Lower leg skin (tissue), 3 donors: Measurements from ENCODE around the gene VASH1.

Experiments used
- POLR2A ChIP-seq, 2 donors: fragments of 450-650 bp; IDR thresholded peaks; one replicate each; pipeline ENCODE4 v1.6.1; 2016 to 2017; ENCODE audit warnings: antibody characterized with exemption in 2 of 2, mild to moderate bottlenecking in 1 of 2, moderate library complexity in 1 of 2
- TF ChIP-seq, protein P1 (sequence below), 3 donors: fragments of 450-650 bp; IDR thresholded peaks; one replicate each; pipeline ENCODE4 v1.5.1; 2016; ENCODE audit warnings: antibody characterized with exemption in 3 of 3, mild to moderate bottlenecking in 3 of 3, moderate library complexity in 2 of 3

DNA sequence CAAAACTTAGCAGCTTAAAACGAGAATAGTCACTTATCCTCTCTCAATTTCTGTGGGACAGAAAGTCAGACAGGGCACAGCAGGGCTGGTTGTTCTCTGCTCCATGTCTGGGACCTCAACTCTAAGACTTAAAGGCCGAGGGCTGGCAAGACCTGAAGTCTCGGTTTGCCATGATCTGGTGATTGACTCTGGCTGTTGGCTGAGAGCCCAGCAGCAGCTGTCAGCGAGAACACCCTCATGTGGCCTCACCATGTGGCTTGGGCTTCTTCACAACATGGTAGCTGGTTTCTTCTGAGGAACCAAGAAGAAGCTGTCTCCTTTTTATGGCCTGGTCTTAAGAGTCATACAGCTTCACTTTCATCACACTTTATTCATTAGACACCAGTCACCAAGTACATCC, 1.7 kb upstream of the VASH1 start:
- TF ChIP-seq, protein P1, sequence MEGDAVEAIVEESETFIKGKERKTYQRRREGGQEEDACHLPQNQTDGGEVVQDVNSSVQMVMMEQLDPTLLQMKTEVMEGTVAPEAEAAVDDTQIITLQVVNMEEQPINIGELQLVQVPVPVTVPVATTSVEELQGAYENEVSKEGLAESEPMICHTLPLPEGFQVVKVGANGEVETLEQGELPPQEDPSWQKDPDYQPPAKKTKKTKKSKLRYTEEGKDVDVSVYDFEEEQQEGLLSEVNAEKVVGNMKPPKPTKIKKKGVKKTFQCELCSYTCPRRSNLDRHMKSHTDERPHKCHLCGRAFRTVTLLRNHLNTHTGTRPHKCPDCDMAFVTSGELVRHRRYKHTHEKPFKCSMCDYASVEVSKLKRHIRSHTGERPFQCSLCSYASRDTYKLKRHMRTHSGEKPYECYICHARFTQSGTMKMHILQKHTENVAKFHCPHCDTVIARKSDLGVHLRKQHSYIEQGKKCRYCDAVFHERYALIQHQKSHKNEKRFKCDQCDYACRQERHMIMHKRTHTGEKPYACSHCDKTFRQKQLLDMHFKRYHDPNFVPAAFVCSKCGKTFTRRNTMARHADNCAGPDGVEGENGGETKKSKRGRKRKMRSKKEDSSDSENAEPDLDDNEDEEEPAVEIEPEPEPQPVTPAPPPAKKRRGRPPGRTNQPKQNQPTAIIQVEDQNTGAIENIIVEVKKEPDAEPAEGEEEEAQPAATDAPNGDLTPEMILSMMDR (IDR thresholded peaks at IDR 0.05) = no peak
- no peak for TF ChIP-seq POLR2A (IDR thresholded peaks at IDR 0.05)
